Stimulated activated CD8-positive, alpha-beta memory T cell treated with anti-CD3 and anti-CD28 coated beads, Interleukin-4, amount 100 ng/mL, for 4 hours (primary cell): ENCODE data around the gene PPOX.

Experiments
- DNase-seq, 2 donors: peaks; one replicate each; pipeline ENCODE4 v3.0.0-alpha.2; 2020; ENCODE audit warnings: low read depth in 2 of 2, low spot score in 1 of 2

The PPOX gene

DNA sequence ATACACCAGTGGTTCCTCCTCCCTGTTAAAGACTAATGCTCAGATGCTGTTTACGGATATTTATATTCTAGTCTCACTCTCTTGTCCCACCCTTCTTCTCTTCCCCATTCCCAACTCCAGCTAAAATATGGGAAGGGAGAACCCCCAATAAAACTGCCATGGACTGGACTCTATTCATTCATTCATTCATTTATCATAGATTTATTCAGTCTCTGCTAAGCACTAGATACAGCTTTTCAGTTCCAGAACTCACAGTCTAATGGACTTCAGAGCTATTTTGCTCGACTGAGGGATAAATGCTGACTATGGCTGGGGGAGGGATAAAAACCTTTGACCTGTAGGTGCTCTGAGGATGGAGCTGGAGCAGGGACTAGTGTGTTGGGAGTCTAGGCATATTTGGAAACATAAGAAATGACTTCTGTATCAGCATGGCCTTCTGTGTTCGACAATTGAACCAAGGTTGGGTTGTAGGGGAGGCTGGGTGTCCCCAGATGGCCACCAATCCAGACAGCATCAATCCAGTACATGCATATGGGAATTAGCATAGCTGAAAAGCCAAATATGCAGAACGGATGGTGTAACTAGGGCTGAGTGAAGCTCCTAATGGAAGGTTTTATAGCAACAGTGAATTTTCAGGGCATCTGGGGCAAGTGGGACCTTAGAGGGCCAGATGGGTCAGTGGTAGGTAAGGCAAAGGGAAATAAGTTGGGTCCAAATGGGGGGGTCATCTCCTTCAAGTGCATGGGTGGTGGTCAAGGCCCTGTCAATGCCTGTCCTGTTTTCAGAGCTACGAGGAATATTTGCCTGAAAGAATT lies 53.1 kb downstream of the PPOX start:
- DNase-seq = no peak

DNA sequence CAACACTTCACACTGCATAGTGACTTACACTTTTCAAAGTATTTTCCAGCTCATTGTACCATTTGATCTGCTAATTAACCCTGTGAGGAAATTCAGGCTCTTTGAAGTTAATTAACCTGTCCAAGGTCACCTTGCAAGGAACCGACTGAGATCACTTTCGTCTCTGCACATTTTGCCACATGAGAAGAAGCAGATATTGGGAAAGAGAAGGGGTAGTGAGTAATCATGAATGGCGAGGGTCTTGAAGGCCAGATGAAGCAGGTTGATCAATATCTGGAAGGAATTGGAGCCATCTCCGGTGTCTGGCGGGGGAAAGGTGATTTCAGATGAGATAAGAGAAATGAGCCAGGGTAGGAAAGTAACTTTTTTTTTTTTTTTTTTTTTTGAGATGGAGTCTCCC lies 53.8 kb downstream of the PPOX start:
- no peak for DNase-seq
